H54 (cell line): Measurements from ENCODE around the gene CNDP2.

Source experiments
- DNase-seq: peaks from one replicate; pipeline ENCODE4 v3.0.0; 2011; ENCODE audit warnings: low spot score, mixed read lengths; ENCODE audit not compliant: insufficient read length
- FAIRE-seq: peaks from 3 replicates; lab custom pipeline; 2011; peaks lifted over from hg19 to GRCh38; lab: Jason Lieb, UNC
- POLR2A ChIP-seq: IDR thresholded peaks from 2 replicates; pipeline ENCODE4 v1.6.1; 2011; ENCODE audit warnings: low read depth, mild to moderate bottlenecking, low read length

CNDP2 gene

GRCh38 chr18:74495581-74496507, at the start of gene CNDP2:
TSS of gene CNDP2 (plus strand) at chr18:74496363. CDS start at chr18:74499974, 3,611 bp downstream.
- peak; percentile 56 for TF ChIP-seq POLR2A
- FAIRE-seq (no peak), DNase-seq (peak; percentile 61)

- FAIRE-seq: no peak
Observed at GRCh38 chr18:74446631-74447403, 49.3 kb upstream of the CNDP2 start.

GRCh38 chr18:74447404-74448152, 48.6 kb upstream of the CNDP2 start:
- FAIRE-seq (no peak), DNase-seq (no peak)
- no peak for TF ChIP-seq POLR2A

More at GRCh38 chr18:74446631-74447403, 49.3 kb upstream of the CNDP2 start:
- TF ChIP-seq POLR2A: no peak
- DNase-seq: no peak

GRCh38 chr18:74450626-74451025, 45.5 kb upstream of the CNDP2 start:
- FAIRE-seq: no peak
- no peak for TF ChIP-seq POLR2A

GRCh38 chr18:74451148-74451547, 45.0 kb upstream of the CNDP2 start:
- TF ChIP-seq POLR2A: no peak
- DNase-seq (no peak), FAIRE-seq (no peak)

More at GRCh38 chr18:74450626-74451025, 45.5 kb upstream of the CNDP2 start:
- DNase-seq: no peak

GRCh38 chr18:74453016-74453566, 43.1 kb upstream of the CNDP2 start:
- no peak for TF ChIP-seq POLR2A
- DNase-seq (no peak), FAIRE-seq (no peak)

- FAIRE-seq (no peak), DNase-seq (no peak)
- no peak for TF ChIP-seq POLR2A
Observed at GRCh38 chr18:74453642-74454198, 42.4 kb upstream of the CNDP2 start.

GRCh38 chr18:74454279-74454751, 41.8 kb upstream of the CNDP2 start:
- no peak for DNase-seq
- no peak for TF ChIP-seq POLR2A
- FAIRE-seq: no peak

- DNase-seq (no peak), FAIRE-seq (no peak)
- TF ChIP-seq POLR2A: no peak
Observed at GRCh38 chr18:74455386-74455785, 40.8 kb upstream of the CNDP2 start.

GRCh38 chr18:74456017-74456348, 40.2 kb upstream of the CNDP2 start:
- FAIRE-seq (no peak), DNase-seq (no peak)
- TF ChIP-seq POLR2A: no peak

GRCh38 chr18:74456349-74457042, 39.7 kb upstream of the CNDP2 start:
- DNase-seq: no peak
- FAIRE-seq: no peak
- no peak for TF ChIP-seq POLR2A

GRCh38 chr18:74457043-74457724, 39.0 kb upstream of the CNDP2 start, which contains the start of gene DIPK1C:
TSS of gene DIPK1C (minus strand) at chr18:74457308. CDS start at chr18:74457259, 49 bp downstream.
- TF ChIP-seq POLR2A: no peak
- DNase-seq (no peak), FAIRE-seq (no peak)
